ENCODE data around the gene EDDM3A.

DNA sequence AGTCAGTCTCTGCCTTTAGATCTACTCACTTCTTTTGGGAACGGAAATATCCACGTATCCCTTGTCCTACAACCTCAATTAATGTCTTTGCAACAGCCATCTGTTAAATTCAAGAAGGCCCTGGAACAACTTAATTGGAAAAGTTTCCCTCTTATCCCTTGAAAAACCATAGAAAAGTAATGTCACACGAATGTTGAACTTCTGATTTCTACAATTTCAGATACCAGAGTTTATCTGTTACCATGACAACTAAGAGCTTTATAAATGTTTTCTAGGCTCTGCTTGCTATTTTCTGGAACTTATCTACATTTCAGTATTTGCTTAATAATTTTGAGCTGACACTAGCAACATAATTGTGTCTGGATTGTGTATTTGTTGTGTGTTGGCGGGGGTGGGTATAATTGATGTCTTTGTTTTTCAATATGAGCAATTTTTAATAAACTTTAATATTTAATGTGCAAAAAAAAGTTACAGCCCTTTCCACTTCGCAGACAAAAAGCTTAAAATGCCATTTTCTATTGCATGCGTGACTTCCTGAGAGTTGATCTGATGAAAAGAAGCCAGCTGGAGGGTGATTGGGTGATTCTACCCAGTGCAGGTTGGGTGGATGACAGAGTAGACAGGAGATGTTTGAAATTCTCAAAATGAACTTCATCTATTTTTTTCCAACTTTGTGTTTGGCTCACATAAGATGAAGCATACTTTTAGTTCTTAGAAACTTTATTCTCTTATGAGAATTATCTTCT is 11.8 kb upstream of the EDDM3A start:
- TF ChIP-seq, protein P1, sequence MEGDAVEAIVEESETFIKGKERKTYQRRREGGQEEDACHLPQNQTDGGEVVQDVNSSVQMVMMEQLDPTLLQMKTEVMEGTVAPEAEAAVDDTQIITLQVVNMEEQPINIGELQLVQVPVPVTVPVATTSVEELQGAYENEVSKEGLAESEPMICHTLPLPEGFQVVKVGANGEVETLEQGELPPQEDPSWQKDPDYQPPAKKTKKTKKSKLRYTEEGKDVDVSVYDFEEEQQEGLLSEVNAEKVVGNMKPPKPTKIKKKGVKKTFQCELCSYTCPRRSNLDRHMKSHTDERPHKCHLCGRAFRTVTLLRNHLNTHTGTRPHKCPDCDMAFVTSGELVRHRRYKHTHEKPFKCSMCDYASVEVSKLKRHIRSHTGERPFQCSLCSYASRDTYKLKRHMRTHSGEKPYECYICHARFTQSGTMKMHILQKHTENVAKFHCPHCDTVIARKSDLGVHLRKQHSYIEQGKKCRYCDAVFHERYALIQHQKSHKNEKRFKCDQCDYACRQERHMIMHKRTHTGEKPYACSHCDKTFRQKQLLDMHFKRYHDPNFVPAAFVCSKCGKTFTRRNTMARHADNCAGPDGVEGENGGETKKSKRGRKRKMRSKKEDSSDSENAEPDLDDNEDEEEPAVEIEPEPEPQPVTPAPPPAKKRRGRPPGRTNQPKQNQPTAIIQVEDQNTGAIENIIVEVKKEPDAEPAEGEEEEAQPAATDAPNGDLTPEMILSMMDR (IDR thresholded peaks at IDR 0.05) = no peak
- TF ChIP-seq POLR2A (IDR thresholded peaks at IDR 0.05) = no peak
- TF ChIP-seq POLR2AphosphoS5 (IDR thresholded peaks at IDR 0.05) = no peak
- TF ChIP-seq EP300 (IDR thresholded peaks at IDR 0.05; ENCODE audit: low read depth) = no peak
